H9 (cell line): Measurements from ENCODE around the gene GABBR2. TPM values are rescaled to one million over a fixed set of nuclear protein-coding genes. Genes with fewer than 3 reads are reported as not detected.

Experiments
- DNase-seq: peaks from one replicate; pipeline ENCODE4 v3.0.0-alpha.2; 2017
- H2AFZ ChIP-seq: one replicate; pipeline ENCODE4 v1.6.1; 2013; ENCODE audit warnings: mild to moderate bottlenecking, low read length, control low read depth, moderate library complexity
- H2AK5ac ChIP-seq: 2 replicates; pipeline ENCODE4 v1.6.1; 2013; ENCODE audit warnings: low read length, control low read depth, mixed read lengths; ENCODE audit not compliant: insufficient read length
- H2BK120ac ChIP-seq: one replicate; pipeline ENCODE4 v1.6.1; 2013; ENCODE audit warnings: low read depth, mild to moderate bottlenecking, low read length, control low read depth, inconsistent platforms; ENCODE audit not compliant: poor library complexity, severe bottlenecking
- H2BK12ac ChIP-seq: 2 replicates; pipeline ENCODE4 v1.6.1; 2013; ENCODE audit warnings: low read length, control low read depth, mixed read lengths, low read depth; ENCODE audit not compliant: insufficient read length
- H2BK15ac ChIP-seq: 2 replicates; pipeline ENCODE4 v1.6.1; 2013; ENCODE audit warnings: low read depth, low read length, control low read depth
- H2BK20ac ChIP-seq: one replicate; pipeline ENCODE4 v1.6.1; 2013; ENCODE audit warnings: low read depth, mild to moderate bottlenecking, low read length, control low read depth, inconsistent platforms; ENCODE audit not compliant: poor library complexity, severe bottlenecking
- H2BK5ac ChIP-seq: 2 replicates; pipeline ENCODE4 v1.6.1; 2013; ENCODE audit warnings: low read length, control low read depth, mixed read lengths; ENCODE audit not compliant: insufficient read length
- H3K14ac ChIP-seq: 2 replicates; pipeline ENCODE4 v1.6.1; 2013; ENCODE audit warnings: low read length, control low read depth; ENCODE audit not compliant: insufficient read depth
- H3K18ac ChIP-seq: 2 replicates; pipeline ENCODE4 v1.6.1; 2013; ENCODE audit warnings: low read depth, mild to moderate bottlenecking, mixed read lengths, low read length, control low read depth; ENCODE audit not compliant: insufficient read length
- H3K23ac ChIP-seq: 2 replicates; pipeline ENCODE4 v1.6.1; 2013; ENCODE audit warnings: low read length, control low read depth, mixed read lengths, low read depth; ENCODE audit not compliant: insufficient read length
- H3K23me2 ChIP-seq: 2 replicates; pipeline ENCODE4 v1.6.1; 2013; ENCODE audit warnings: low read depth, mild to moderate bottlenecking, mixed read lengths, low read length, control low read depth; ENCODE audit not compliant: insufficient read length, poor library complexity, severe bottlenecking
- H3K27ac ChIP-seq: 2 replicates; pipeline ENCODE4 v1.5.1; 2013; ENCODE audit warnings: low read length, control low read depth, mixed read lengths, low read depth; ENCODE audit not compliant: insufficient read length
- H3K27me3 ChIP-seq: 2 replicates; pipeline ENCODE4 v1.6.1; 2013; ENCODE audit warnings: low read length, control low read depth, inconsistent platforms; ENCODE audit not compliant: insufficient read depth
- H3K4ac ChIP-seq: 2 replicates; pipeline ENCODE4 v1.6.1; 2013; ENCODE audit warnings: low read depth, mild to moderate bottlenecking, control low read depth, inconsistent platforms, low read length, moderate library complexity
- H3K4me1 ChIP-seq: 2 replicates; pipeline ENCODE4 v1.6.1; 2013; ENCODE audit warnings: low read length, control low read depth, inconsistent platforms; ENCODE audit not compliant: insufficient read depth
- H3K4me2 ChIP-seq: 2 replicates; pipeline ENCODE4 v1.6.1; 2013; ENCODE audit warnings: low read length, control low read depth, mixed read lengths; ENCODE audit not compliant: insufficient read length, insufficient read depth
- H3K56ac ChIP-seq: 2 replicates; pipeline ENCODE4 v1.6.1; 2013; ENCODE audit warnings: low read depth, mild to moderate bottlenecking, mixed read lengths, low read length, control low read depth; ENCODE audit not compliant: insufficient read length
- H3K79me1 ChIP-seq: 2 replicates; pipeline ENCODE4 v1.6.1; 2013; ENCODE audit warnings: low read depth, mild to moderate bottlenecking, moderate library complexity, low read length, control low read depth, inconsistent platforms; ENCODE audit not compliant: insufficient read depth, poor library complexity, severe bottlenecking
- H3K79me2 ChIP-seq: 2 replicates; pipeline ENCODE4 v1.6.1; 2013; ENCODE audit warnings: low read length, control low read depth, inconsistent platforms; ENCODE audit not compliant: insufficient read depth
- H3K9ac ChIP-seq: 2 replicates; pipeline ENCODE4 v1.6.1; 2013; ENCODE audit warnings: low read length, control low read depth, mixed read lengths; ENCODE audit not compliant: insufficient read length; ENCODE audit errors: extremely low read depth
- H3K9me3 ChIP-seq: one replicate; pipeline ENCODE4 v1.6.1; 2013; ENCODE audit warnings: low read depth, low read length, inconsistent platforms; ENCODE audit not compliant: control insufficient read depth
- H3T11ph ChIP-seq: one replicate; pipeline ENCODE4 v1.6.1; 2013; ENCODE audit warnings: mild to moderate bottlenecking, low read length, control low read depth, inconsistent platforms
- H4K20me1 ChIP-seq: one replicate; pipeline ENCODE4 v1.6.1; 2013; ENCODE audit not compliant: control insufficient read depth, insufficient read length, insufficient read depth
- H4K5ac ChIP-seq: 2 replicates; pipeline ENCODE4 v1.6.1; 2013; ENCODE audit warnings: low read depth, mild to moderate bottlenecking, mixed read lengths, low read length, control low read depth; ENCODE audit not compliant: insufficient read length
- H4K8ac ChIP-seq: replicated peaks from 2 replicates; pipeline ENCODE4 v1.6.1; 2013; ENCODE audit warnings: low read length, control low read depth, mixed read lengths, low read depth; ENCODE audit not compliant: insufficient read length
- H4K91ac ChIP-seq: 2 replicates; pipeline ENCODE4 v1.6.1; 2013; ENCODE audit warnings: low read depth, mild to moderate bottlenecking, moderate library complexity, mixed read lengths, low read length, control low read depth; ENCODE audit not compliant: insufficient read length
- H3K27ac Mint-ChIP-seq, 3 experiments: 2 replicates in 2 of 3; 3 replicates in 1 of 3; pipeline ENCODE4 v1.8.0; 2020 to 2021; ENCODE audit warnings: mixed read lengths in 3 of 3, mild to moderate bottlenecking in 1 of 3, moderate library complexity in 1 of 3
- H3K27me3 Mint-ChIP-seq: 2 replicates; pipeline ENCODE4 v1.8.0; 2021; ENCODE audit warnings: low read depth, mild to moderate bottlenecking, moderate library complexity, mixed read lengths
- H3K36me3 Mint-ChIP-seq, 3 experiments: 2 replicates in 2 of 3; 3 replicates in 1 of 3; pipeline ENCODE4 v1.8.0; 2020 to 2021; ENCODE audit warnings: low read depth in 3 of 3, mixed read lengths in 3 of 3; ENCODE audit not compliant: insufficient read depth in 1 of 3
- H3K4me1 Mint-ChIP-seq, 2 experiments: 2 replicates each; pipeline ENCODE4 v1.8.0; 2020; ENCODE audit warnings: mixed read lengths in 2 of 2
- H3K4me3 Mint-ChIP-seq, 2 experiments: 2 replicates in 1 of 2; 3 replicates in 1 of 2; pipeline ENCODE4 v1.8.0; 2020 to 2021; ENCODE audit warnings: mild to moderate bottlenecking in 2 of 2, mixed read lengths in 2 of 2, moderate library complexity in 1 of 2
- H3K9me3 Mint-ChIP-seq, 2 experiments: 2 replicates in 1 of 2; 3 replicates in 1 of 2; pipeline ENCODE4 v1.8.0; 2020; ENCODE audit warnings: mild to moderate bottlenecking in 2 of 2, mixed read lengths in 2 of 2, moderate library complexity in 1 of 2
- WGBS: extraction: QIAGEN DNeasy Blood & Tissue Kit; methylation state at CpG from one replicate; pipeline ENCODE4 v1.1.7; 2013; ENCODE audit warnings: missing lambda C conversion rate, low lambda C conversion rate, mixed read lengths; ENCODE audit not compliant: insufficient read length; ENCODE audit errors: extremely low coverage; 5-methylcytosine and 5-hydroxymethylcytosine counted together
- total RNA-seq: library from RNA; stranded (reverse); gene quantifications from 2 replicates; pipeline ENCODE4 v1.2.1, GENCODE V29; 2021
- TF ChIP-seq, protein P1 (sequence below): fragments of 200-600 bp; sonication (generic); conservative IDR thresholded peaks from 3 replicates; pipeline ENCODE4 v1.8.0; 2021; ENCODE audit warnings: antibody characterized with exemption, mild to moderate bottlenecking

GABBR2 gene
- total RNA-seq, 1 experiment from 2014 or later, result 0.66 TPM

DNA sequence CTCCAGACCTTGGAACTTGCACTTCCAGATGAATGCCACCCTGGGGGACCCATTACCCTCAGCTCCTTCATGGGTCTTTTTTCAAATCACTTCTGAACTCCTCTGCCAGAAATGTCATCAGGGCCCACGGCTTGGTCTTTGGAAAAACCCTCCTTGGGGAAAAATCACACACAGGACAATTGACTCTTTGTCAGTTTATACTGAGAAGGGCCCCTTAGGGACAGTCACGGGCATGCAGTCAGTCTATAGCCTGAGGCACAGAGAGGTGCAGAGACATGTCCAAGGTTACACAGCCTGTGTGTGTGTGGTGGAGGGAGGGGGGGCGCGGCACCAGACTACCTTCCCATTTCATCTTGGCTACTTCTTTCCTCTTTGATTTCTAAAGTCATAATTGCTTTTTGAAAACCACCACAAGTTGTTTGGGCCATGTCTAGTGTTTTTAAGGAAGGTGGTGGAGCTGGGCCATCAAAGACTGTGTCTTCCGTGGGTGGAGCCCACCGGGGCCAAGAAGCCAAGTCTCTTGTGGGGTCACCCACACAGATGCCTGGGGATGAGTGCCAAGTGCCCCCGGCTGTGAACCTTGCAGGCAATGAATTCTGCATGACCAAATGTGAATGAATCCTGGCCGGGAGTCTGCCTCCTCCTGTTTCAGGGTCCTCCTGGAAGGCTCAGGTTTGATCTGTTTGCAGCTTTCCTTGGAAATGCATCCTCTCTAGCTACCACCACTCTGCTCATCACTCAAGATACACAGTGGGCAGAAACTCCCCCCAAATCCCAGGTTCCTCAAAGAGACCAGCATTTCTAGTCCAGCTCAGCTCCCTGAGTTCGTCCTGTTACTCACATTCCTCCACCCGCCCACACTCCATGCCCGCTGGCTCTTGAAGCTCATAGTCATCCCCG is 253.2 kb downstream of the GABBR2 start:
- no peak overlapping the region for H3K56ac ChIP-seq
- peaks cover 10 to 21% of the 10 kb centered on the region in 2 experiments for H3K9me3 Mint-ChIP-seq
- no peak overlapping the region for H3K27ac ChIP-seq
- no peak overlapping the region for H3K4ac ChIP-seq
- H4K20me1 ChIP-seq, result no peaks in the 10 kb centered on the region
- H3K79me2 ChIP-seq, result no peaks in the 10 kb centered on the region
- no peak for DNase-seq
- H3K4me2 ChIP-seq, result no peak overlapping the region
- H3K14ac ChIP-seq, result no peak overlapping the region
- H2AFZ ChIP-seq, result no peak overlapping the region
- WGBS, result no CpG with 5 or more reads among the region's 12 CpGs
- peaks cover 1% of the 10 kb centered on the region for H3K27me3 Mint-ChIP-seq
- H2BK120ac ChIP-seq, result no peak overlapping the region
- H2BK5ac ChIP-seq, result no peak overlapping the region
- H3K4me1 ChIP-seq, result no peaks in the 10 kb centered on the region
- H3K23me2 ChIP-seq, result no peaks in the 10 kb centered on the region
- no peak overlapping the region for H2BK20ac ChIP-seq
- no peak overlapping the region for H3K9ac ChIP-seq
- H2AK5ac ChIP-seq, result no peak overlapping the region
- no peak overlapping the region for H3T11ph ChIP-seq
- H2BK15ac ChIP-seq, result no peak overlapping the region
- H3K23ac ChIP-seq, result no peak overlapping the region
- no peak overlapping the region for H2BK12ac ChIP-seq
- H3K9me3 ChIP-seq, result no peaks in the 10 kb centered on the region
- no peak overlapping the region for H4K91ac ChIP-seq
- TF ChIP-seq, protein P1, sequence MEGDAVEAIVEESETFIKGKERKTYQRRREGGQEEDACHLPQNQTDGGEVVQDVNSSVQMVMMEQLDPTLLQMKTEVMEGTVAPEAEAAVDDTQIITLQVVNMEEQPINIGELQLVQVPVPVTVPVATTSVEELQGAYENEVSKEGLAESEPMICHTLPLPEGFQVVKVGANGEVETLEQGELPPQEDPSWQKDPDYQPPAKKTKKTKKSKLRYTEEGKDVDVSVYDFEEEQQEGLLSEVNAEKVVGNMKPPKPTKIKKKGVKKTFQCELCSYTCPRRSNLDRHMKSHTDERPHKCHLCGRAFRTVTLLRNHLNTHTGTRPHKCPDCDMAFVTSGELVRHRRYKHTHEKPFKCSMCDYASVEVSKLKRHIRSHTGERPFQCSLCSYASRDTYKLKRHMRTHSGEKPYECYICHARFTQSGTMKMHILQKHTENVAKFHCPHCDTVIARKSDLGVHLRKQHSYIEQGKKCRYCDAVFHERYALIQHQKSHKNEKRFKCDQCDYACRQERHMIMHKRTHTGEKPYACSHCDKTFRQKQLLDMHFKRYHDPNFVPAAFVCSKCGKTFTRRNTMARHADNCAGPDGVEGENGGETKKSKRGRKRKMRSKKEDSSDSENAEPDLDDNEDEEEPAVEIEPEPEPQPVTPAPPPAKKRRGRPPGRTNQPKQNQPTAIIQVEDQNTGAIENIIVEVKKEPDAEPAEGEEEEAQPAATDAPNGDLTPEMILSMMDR, result no peak
- no peak overlapping the region for H4K8ac ChIP-seq
- H3K79me1 ChIP-seq, result no peaks in the 10 kb centered on the region
- H3K18ac ChIP-seq, result no peak overlapping the region
- H3K27ac Mint-ChIP-seq, result peak overlapping the region in 1 of 3 experiments; percentile 40; a peak in 2 of 7 replicates
- no peak overlapping the region for H3K4me3 Mint-ChIP-seq
- peaks cover 0 to 8% (median 3%) of the 10 kb centered on the region in 3 experiments; a peak in 4 of 7 replicates for H3K36me3 Mint-ChIP-seq
- no peaks in the 10 kb centered on the region for H3K27me3 ChIP-seq
- peaks cover 5 to 10% of the 10 kb centered on the region in 2 experiments for H3K4me1 Mint-ChIP-seq
- no peak overlapping the region for H4K5ac ChIP-seq
